Activated CD8-positive, alpha-beta T cell treated with anti-CD3 and anti-CD28 coated beads for 36 hours (primary cell): Measurements from ENCODE around the gene HHATL. TPM values are rescaled to one million over a fixed set of nuclear protein-coding genes. Genes with fewer than 3 reads are reported as not detected.

Experiments used
- ATAC-seq: fragments of 200-7000 bp; cut with Tn5 transposase; one replicate; pipeline ENCODE4 v1.10.0; 2021; ENCODE audit warnings: mild to moderate bottlenecking, moderate library complexity
- CTCF ChIA-PET: fragments of 350-600 bp; sonication (Branson Sonifier 250); formaldehyde crosslinking; loops from one replicate; lab custom pipeline; 2021; ENCODE audit warnings: antibody characterized with exemption; lab: Charles Lee
- POLR2A ChIA-PET: fragments of 350-600 bp; sonication (Branson Sonifier 250); formaldehyde crosslinking; loops from one replicate; lab custom pipeline; 2021; ENCODE audit warnings: antibody characterized with exemption; lab: Charles Lee
- DNase-seq: peaks from one replicate; pipeline ENCODE4 v3.0.0-alpha.2; 2020
- H3K27ac Mint-ChIP-seq: one replicate; pipeline ENCODE4 v1.8.0; 2021; ENCODE audit warnings: mild to moderate bottlenecking, mixed read lengths
- H3K27me3 Mint-ChIP-seq: one replicate; pipeline ENCODE4 v1.8.0; 2021; ENCODE audit warnings: mixed read lengths
- H3K36me3 Mint-ChIP-seq: one replicate; pipeline ENCODE4 v1.8.0; 2021; ENCODE audit warnings: low read depth, mixed read lengths
- H3K4me1 Mint-ChIP-seq: one replicate; pipeline ENCODE4 v1.8.0; 2021; ENCODE audit warnings: low read depth, mixed read lengths
- H3K4me3 Mint-ChIP-seq: one replicate; pipeline ENCODE4 v1.8.0; 2021; ENCODE audit warnings: mild to moderate bottlenecking, moderate library complexity, mixed read lengths
- H3K9me3 Mint-ChIP-seq: one replicate; pipeline ENCODE4 v1.8.0; 2021; ENCODE audit warnings: mixed read lengths
- intact Hi-C: fragments of 100-400 bp; cut with micrococcal nuclease; formaldehyde crosslinking; loops from one replicate; pipeline ENCODE4 v1.10.0; 2022
- total RNA-seq, 2 experiments: library from RNA; stranded (reverse); gene quantifications; one replicate each; pipeline ENCODE4 v1.2.3, GENCODE V29; 2021
- TF ChIP-seq, protein P1 (sequence below): fragments of 200-600 bp; IDR thresholded peaks from one replicate; pipeline ENCODE4 v1.8.0; 2022; ENCODE audit warnings: antibody characterized with exemption, mild to moderate bottlenecking

HHATL gene
- total RNA-seq, 2 experiments from 2014 or later, result not detected

DNA sequence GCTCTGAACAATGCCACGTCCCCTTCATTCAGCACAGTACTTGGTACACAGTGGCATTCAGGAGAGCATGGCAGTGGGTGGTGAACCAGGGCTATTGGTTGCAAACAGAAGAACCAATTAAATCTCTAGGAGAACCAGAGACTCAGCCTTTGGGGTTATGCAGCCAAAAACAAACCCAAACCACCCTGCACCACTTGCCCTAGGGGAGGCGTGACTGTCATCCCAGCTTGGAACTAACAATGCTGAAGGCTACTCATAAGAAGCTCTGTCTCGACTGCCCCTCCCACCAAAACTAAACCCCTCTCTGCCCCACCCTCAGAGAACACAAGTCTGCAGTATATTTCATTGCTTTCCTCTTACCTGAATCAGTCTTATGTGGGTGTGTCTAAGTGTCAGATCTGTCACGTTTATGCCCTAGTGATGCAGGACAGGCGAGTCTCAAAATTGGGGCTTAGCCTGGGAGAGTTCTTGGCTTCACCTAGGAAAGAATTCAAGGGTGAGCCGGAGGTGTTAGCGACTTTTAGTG lies 32.5 kb downstream of the HHATL start:
- TF ChIP-seq, protein P1, sequence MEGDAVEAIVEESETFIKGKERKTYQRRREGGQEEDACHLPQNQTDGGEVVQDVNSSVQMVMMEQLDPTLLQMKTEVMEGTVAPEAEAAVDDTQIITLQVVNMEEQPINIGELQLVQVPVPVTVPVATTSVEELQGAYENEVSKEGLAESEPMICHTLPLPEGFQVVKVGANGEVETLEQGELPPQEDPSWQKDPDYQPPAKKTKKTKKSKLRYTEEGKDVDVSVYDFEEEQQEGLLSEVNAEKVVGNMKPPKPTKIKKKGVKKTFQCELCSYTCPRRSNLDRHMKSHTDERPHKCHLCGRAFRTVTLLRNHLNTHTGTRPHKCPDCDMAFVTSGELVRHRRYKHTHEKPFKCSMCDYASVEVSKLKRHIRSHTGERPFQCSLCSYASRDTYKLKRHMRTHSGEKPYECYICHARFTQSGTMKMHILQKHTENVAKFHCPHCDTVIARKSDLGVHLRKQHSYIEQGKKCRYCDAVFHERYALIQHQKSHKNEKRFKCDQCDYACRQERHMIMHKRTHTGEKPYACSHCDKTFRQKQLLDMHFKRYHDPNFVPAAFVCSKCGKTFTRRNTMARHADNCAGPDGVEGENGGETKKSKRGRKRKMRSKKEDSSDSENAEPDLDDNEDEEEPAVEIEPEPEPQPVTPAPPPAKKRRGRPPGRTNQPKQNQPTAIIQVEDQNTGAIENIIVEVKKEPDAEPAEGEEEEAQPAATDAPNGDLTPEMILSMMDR, result no peak
- intact Hi-C loops, result no loop called here
- CTCF ChIA-PET, result interaction anchor here (0.8 to 1.7 kb wide), 2 partner anchors 9 to 74 kb away, joined by 3 to 5 read pairs; no protein-coding TSS in a partner anchor
- POLR2A ChIA-PET, result interaction anchor here (0.9 kb wide), 1 partner anchor 405 kb away, joined by 3 read pairs; no protein-coding TSS in a partner anchor
- no peak for ATAC-seq
- Mint-ChIP-seq H3K27ac (no peak overlapping the region), H3K9me3 (no peaks in the 10 kb centered on the region), H3K27me3 (peaks cover 2% of the 10 kb centered on the region), H3K36me3 (no peaks in the 10 kb centered on the region), H3K4me1 (no peaks in the 10 kb centered on the region), H3K4me3 (no peak overlapping the region)
- DNase-seq, result no peak

DNA sequence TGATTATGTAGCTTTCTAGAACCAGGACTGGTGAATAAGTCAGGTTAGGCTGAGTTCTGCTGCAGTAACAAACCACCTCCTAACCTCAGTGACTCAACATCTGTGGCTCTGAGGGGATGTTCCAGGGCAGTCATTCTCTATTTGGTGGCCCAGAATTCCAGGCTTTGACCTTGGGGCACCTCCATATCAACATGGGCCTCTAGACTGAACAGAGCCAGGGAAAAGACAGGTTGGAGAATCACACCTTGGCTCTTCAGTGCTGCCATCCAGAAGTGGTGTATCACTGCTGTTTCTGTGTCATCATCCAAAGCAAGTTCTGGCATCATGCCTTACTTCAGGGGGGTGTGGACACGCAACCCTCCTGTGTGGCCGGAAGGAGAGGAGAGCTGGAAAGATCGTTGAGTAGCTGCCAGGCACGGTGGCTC lies 33.8 kb downstream of the HHATL start:
- TF ChIP-seq, protein P1, result no peak
- Mint-ChIP-seq H3K27ac (no peak overlapping the region), H3K4me1 (no peaks in the 10 kb centered on the region), H3K9me3 (no peaks in the 10 kb centered on the region), H3K36me3 (no peaks in the 10 kb centered on the region), H3K4me3 (no peak overlapping the region), H3K27me3 (no peaks in the 10 kb centered on the region)
- DNase-seq, result no peak
- ChIA-PET CTCF (interaction anchor here (1.7 kb wide), 1 partner anchor 76 kb away, joined by 5 read pairs; no protein-coding TSS in a partner anchor), POLR2A (no interaction called here)
- ATAC-seq, result no peak
- intact Hi-C loops, result no loop called here

DNA sequence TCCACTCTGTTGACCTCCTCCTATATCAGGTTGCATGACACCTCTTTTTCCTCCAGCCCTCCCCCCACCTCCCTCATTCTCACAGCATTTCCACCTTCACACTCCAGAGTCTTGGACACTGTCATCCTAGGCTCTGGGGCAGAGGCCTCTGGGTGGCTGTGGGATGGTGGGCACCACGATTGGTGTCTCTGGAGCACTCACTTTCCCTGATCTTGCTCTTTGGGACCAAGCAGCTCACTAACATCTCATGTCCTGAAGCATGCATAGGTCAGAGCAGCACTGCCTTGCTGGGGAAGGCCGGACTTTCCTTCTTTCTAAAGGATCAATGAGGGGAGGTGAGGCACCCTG lies 34.2 kb downstream of the HHATL start:
- CTCF ChIA-PET, result interaction anchor here (1.7 kb wide), 1 partner anchor 76 kb away, joined by 5 read pairs; no protein-coding TSS in a partner anchor
- Mint-ChIP-seq H3K4me1 (no peaks in the 10 kb centered on the region), H3K27me3 (no peaks in the 10 kb centered on the region)

DNA sequence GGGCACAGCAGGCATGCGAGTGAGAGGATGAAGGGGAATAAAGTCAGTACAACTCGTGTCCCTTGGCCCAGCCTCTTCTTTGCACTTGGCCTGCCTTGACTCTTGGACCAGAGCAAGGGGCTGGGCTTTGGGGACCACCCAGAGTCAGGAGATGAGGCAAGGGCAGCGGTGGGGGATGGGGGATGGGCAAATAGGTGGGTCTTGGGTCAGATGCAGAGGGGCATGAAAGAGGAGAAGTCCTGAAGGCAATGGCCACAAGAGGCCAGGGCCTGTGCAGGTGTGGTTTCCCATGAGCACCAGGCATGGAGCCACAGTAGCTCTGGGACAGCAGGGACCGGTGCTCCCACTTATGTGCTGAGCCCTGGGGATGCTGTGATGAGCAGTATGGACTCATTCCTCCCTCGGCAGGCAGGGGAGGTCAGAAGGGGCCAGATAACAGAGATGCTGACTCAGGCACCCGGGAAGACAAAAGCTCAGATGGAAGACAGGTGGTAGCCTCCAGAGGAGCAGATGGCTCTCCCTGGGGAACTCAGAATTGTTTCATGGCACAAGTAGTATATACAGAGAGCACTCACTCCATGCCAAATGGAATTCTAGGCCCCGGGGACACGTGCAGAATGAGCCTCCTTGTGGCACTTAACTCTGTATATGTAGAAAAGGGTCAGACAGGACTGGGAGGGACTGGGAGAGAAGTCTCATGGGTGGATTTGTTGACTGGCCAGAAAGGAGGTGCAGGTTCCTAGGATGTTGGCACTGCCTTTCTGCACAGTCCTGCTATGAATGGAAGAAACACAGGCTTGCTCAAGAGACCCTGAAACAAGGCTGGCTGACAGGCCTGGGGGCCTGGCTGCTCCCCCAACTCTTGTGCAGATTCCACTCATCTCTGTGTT lies 34.8 kb downstream of the HHATL start:
- POLR2A ChIA-PET, result no interaction called here

More for the DNA sequence above, 34.2 kb downstream of the HHATL start:
- TF ChIP-seq, protein P1, result no peak
- intact Hi-C loops, result no loop called here
- Mint-ChIP-seq H3K4me3 (no peak overlapping the region), H3K27ac (no peak overlapping the region), H3K9me3 (no peaks in the 10 kb centered on the region), H3K36me3 (no peaks in the 10 kb centered on the region)
- POLR2A ChIA-PET, result no interaction called here
- DNase-seq (no peak), ATAC-seq (no peak)

More for the DNA sequence above, 34.8 kb downstream of the HHATL start:
- Mint-ChIP-seq H3K4me1 (no peaks in the 10 kb centered on the region), H3K27ac (no peak overlapping the region), H3K9me3 (no peaks in the 10 kb centered on the region), H3K4me3 (no peak overlapping the region), H3K36me3 (no peaks in the 10 kb centered on the region), H3K27me3 (no peaks in the 10 kb centered on the region)
- CTCF ChIA-PET, result no interaction called here
- DNase-seq (no peak), ATAC-seq (no peak)
- TF ChIP-seq, protein P1, result no peak
- intact Hi-C loops, result no loop called here
